Stomach (tissue), 4 donors: ENCODE measurements around the gene LIMS2.

Experiments used
- EP300 ChIP-seq: sonication (generic); formaldehyde crosslinking; IDR thresholded peaks from one replicate; pipeline ENCODE4 v1.6.1; 2017; ENCODE audit warnings: antibody characterized with exemption
- TF ChIP-seq, protein P1 (sequence below), 7 experiments: fragments of 450-650 bp in 4 of 7; fragments of 200-600 bp in 3 of 7; sonication (generic) in 3 of 7; IDR thresholded peaks; one replicate each; pipeline ENCODE4 v1.5.1; 2016 to 2019; ENCODE audit warnings: antibody characterized with exemption in 7 of 7, control low read depth in 2 of 7, mild to moderate bottlenecking in 1 of 7

DNA sequence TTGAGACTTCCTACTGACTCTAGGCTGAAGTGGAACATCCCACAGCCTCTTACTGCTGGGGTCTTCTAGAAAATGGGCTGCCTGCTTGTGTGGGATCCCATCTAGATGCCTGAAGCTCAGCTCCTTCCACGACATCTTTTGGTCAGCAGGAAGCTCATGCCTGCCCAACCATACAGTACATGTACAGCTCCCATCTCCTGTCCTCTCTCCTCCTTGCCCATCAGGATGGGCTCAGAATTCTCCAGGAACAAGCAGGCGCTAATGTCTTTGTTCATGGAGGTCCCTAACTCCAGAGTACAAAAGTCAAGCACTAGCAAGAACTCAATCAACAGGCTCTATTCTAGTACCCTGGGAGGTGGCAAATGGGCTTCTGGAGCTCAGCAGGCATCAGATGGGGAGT, 61.1 kb downstream of the LIMS2 start:
- no peak for TF ChIP-seq EP300
- TF ChIP-seq, protein P1, sequence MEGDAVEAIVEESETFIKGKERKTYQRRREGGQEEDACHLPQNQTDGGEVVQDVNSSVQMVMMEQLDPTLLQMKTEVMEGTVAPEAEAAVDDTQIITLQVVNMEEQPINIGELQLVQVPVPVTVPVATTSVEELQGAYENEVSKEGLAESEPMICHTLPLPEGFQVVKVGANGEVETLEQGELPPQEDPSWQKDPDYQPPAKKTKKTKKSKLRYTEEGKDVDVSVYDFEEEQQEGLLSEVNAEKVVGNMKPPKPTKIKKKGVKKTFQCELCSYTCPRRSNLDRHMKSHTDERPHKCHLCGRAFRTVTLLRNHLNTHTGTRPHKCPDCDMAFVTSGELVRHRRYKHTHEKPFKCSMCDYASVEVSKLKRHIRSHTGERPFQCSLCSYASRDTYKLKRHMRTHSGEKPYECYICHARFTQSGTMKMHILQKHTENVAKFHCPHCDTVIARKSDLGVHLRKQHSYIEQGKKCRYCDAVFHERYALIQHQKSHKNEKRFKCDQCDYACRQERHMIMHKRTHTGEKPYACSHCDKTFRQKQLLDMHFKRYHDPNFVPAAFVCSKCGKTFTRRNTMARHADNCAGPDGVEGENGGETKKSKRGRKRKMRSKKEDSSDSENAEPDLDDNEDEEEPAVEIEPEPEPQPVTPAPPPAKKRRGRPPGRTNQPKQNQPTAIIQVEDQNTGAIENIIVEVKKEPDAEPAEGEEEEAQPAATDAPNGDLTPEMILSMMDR (IDR thresholded peaks at IDR 0.05) = no peak
